Stomach smooth muscle (tissue), 2 donors: ENCODE results near the gene DNAH6.
"Not testable (repeated sequence)": the region's sequence is repeated elsewhere in the genome, so short reads cannot be mapped to it uniquely, and the experiment has no call there.

Experiments used
- H3K27ac ChIP-seq: one replicate; pipeline ENCODE4 v1.7.0; 2013; ENCODE audit warnings: mild to moderate bottlenecking, low read length, inconsistent platforms
- H3K27me3 ChIP-seq, 2 donors: one replicate each; pipeline ENCODE4 v1.7.0; 2013; ENCODE audit warnings: low read length in 2 of 2; ENCODE audit not compliant: insufficient read depth in 2 of 2, control insufficient read depth in 1 of 2
- H3K36me3 ChIP-seq, 2 donors: one replicate each; pipeline ENCODE4 v1.7.0; 2013; ENCODE audit warnings: low read length in 2 of 2; ENCODE audit not compliant: control insufficient read depth in 2 of 2, insufficient read depth in 2 of 2
- H3K4me1 ChIP-seq: one replicate; pipeline ENCODE4 v1.7.0; 2013; ENCODE audit warnings: low read length; ENCODE audit not compliant: control insufficient read depth, insufficient read depth
- H3K4me3 ChIP-seq, 2 donors: one replicate each; pipeline ENCODE4 v1.7.0; 2013; ENCODE audit warnings: low read length in 2 of 2
- H3K9ac ChIP-seq, 2 donors: one replicate each; pipeline ENCODE4 v1.7.0; 2013; ENCODE audit warnings: low read length in 2 of 2, mild to moderate bottlenecking in 1 of 2
- H3K9me3 ChIP-seq, 2 donors: one replicate each; pipeline ENCODE4 v1.7.0; 2013; ENCODE audit warnings: low read length in 2 of 2; ENCODE audit not compliant: control insufficient read depth in 2 of 2
- donor health status: healthy.
- donor health status: Pancreatic carcinoma.

The DNAH6 gene

DNA sequence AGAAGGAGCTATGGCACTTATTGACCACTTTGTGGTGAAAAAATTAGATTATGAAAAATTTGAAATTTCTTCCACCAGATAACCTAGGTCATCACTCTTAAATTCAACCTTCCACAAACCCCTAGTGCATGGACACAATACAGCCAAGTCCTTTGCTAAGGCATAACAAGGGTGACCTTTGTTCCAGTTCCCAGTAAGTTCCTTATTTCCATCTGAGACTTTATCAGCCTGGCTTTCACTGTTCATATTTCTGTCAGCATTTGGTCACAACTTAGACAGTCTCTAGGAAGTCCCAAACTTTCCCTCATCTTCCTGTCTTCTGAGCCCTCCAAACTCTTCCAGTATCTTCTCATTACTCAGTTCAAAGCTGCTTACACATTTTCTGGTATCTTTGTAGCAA lies 232.0 kb downstream of the DNAH6 start:
- no peaks in the 10 kb centered on the region for H3K36me3 ChIP-seq
- H3K4me3 ChIP-seq = no peak overlapping the region
- no peaks in the 10 kb centered on the region for H3K27me3 ChIP-seq
- no peak overlapping the region for H3K9ac ChIP-seq
- no peaks in the 10 kb centered on the region for H3K4me1 ChIP-seq
- no peak overlapping the region for H3K27ac ChIP-seq
- no peaks in the 10 kb centered on the region for H3K9me3 ChIP-seq

DNA sequence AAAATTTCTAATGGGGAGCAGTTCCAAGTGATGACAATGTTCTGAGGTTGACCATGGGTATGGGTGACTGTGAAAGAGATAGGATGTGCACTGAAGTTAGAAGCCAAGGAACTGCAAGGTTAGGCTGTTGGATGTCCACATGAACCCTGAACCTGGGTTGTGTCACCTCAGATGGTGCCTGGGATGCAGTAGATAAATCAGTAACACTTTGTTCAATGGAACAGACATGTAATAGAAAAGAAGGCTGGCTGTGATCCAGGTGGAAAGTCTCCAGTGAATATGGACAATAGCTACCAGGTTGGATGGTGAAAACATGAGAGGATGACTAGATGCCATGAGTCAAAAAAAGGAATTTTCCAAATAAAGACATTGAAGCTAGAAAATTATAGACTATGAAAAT lies 233.1 kb downstream of the DNAH6 start:
- no peak overlapping the region for H3K27ac ChIP-seq
- H3K4me3 ChIP-seq = no peak overlapping the region

DNA sequence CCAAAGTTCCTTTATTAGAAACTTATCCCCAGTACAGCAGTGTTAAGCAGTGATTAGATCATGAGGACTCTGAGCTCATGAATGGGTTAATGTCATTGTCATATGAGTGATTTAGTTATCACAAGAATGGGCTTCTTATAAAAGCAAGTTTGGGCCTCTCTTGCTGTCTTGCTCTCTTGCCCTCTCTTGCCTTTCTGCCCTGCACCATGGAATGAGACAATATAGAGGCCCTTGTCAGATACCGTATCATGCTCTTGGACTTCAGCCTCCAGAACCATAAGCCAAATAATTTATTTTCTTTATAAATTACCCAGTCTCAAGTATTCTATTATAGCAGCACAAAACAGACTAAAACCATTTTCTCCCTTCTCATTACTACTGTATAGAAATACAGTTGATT lies 238.8 kb downstream of the DNAH6 start:
- no peaks in the 10 kb centered on the region for H3K36me3 ChIP-seq
- H3K4me3 ChIP-seq = no peak overlapping the region
- H3K4me1 ChIP-seq = no peaks in the 10 kb centered on the region
- H3K9ac ChIP-seq = no peak overlapping the region
- H3K9me3 ChIP-seq = no peaks in the 10 kb centered on the region
- no peaks in the 10 kb centered on the region for H3K27me3 ChIP-seq
- no peak overlapping the region for H3K27ac ChIP-seq

More for the DNA sequence above, 233.1 kb downstream of the DNAH6 start:
- no peaks in the 10 kb centered on the region for H3K36me3 ChIP-seq
- no peaks in the 10 kb centered on the region for H3K9me3 ChIP-seq
- no peaks in the 10 kb centered on the region for H3K27me3 ChIP-seq
- H3K4me1 ChIP-seq = no peaks in the 10 kb centered on the region
- H3K9ac ChIP-seq = no peak overlapping the region

DNA sequence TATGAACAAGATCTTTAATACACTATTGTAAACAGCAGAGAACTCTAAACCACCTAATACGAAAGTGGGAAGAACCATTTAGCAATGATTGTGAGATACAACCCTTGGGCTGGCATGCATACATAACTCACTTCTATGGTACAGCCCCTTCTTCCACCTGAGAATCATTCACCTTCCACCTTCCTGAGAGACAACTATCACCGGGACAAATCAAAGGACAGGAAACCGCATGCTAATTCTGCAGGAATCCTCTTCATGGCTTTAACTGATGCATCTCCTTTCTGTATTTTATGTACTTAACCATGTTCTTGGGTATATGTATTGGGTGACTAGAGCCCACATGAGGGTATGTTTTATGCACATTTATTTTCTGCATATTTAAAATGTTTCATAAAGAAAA lies 241.3 kb downstream of the DNAH6 start:
- Histone ChIP-seq H3K4me1 (no peaks in the 10 kb centered on the region), H3K9me3 (peaks cover 0 to 2% of the 10 kb centered on the region in 2 donors), H3K36me3 (no peaks in the 10 kb centered on the region), H3K27ac (no peak overlapping the region), H3K27me3 (no peaks in the 10 kb centered on the region), H3K9ac (no peak overlapping the region), H3K4me3 (no peak overlapping the region)

DNA sequence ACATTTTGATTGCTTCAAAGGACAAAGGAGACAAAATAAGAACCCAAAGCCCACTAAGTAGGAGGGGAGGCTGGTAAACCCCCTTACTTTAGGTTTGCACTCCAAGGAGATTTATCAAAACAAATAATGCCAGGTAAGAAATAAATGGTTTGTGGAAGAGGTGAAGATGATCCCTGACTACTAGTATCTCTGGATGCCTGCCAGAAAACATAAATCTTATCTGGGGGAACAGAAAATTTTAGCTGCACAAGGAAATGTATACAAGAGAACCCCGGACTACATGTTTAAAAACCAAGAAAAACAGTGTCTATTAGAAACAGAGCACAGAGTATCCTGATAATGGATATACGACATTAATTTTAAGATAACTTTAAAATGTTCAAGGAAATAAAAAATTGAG lies 250.5 kb downstream of the DNAH6 start:
- Histone ChIP-seq H3K9ac (no peak overlapping the region), H3K4me1 (no peaks in the 10 kb centered on the region), H3K27me3 (no peaks in the 10 kb centered on the region), H3K36me3 (no peaks in the 10 kb centered on the region), H3K4me3 (no peak overlapping the region), H3K27ac (no peak overlapping the region), H3K9me3 (peaks cover 4 to 5% of the 10 kb centered on the region in 2 donors)

DNA sequence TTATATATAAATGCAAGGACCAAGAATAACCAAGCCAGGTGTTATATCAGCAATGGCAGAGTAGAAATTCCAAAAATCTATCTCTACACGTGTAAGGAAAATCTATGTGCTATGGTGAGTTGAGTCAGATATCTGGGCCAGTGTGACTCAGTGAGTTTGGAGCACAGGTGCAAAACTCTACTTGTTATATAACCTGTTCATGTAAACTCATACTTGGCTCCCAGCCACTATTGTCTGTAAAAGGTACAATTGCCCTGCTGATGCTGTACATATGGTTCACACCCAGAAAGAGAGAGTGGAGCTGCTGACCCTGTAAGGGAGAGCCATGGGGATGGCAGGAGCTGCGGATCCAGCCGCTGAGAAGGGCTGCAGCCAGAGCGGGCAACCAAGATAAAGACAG lies 252.5 kb downstream of the DNAH6 start:
- no peaks in the 10 kb centered on the region for H3K36me3 ChIP-seq
- no peaks in the 10 kb centered on the region for H3K4me1 ChIP-seq
- peaks cover 4 to 5% of the 10 kb centered on the region in 2 donors for H3K9me3 ChIP-seq
- no peak overlapping the region for H3K9ac ChIP-seq
- no peak overlapping the region for H3K4me3 ChIP-seq
- no peaks in the 10 kb centered on the region for H3K27me3 ChIP-seq
- no peak overlapping the region for H3K27ac ChIP-seq

DNA sequence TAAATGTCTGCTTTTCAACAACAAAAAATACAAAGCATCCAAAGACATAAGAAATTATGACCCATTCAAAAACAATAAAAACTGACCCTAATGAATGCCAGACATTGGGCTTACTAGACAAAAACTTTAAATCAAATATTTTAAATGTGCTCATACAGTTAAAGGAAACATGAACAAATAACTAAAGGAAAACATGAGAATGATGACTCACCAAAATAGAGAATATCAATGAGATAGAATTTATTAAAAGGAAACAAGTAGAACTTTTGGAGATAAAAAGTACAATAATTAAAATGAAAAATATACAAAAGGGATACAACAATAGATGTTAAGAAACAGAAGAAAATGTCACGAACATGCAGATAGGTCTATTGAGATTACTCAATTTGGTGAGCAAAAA lies 254.0 kb downstream of the DNAH6 start:
- Histone ChIP-seq H3K27me3 (no peaks in the 10 kb centered on the region), H3K36me3 (no peaks in the 10 kb centered on the region), H3K27ac (no peak overlapping the region), H3K4me1 (no peaks in the 10 kb centered on the region), H3K4me3 (no peak overlapping the region), H3K9me3 (peaks cover 4 to 8% of the 10 kb centered on the region in 2 donors), H3K9ac (no peak overlapping the region)

DNA sequence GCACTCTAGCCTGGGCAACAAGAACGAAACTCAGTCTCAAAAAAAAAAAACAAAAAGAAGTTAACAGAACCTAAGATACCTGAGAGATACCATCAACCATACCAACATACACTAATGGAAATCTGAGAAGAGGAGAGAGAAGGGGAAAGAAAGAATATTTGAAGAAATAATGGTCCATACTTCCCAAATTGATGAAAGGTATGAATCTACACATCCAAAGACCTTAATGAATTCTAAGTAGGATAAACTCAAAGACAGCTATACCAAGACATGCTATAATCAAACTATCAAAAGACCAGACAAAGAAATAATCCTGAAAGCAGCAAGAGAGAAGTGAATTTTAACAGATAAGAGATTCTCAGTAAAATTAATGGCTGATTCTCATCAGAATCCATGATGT lies 255.0 kb downstream of the DNAH6 start:
- H3K27me3 ChIP-seq = no peaks in the 10 kb centered on the region
- H3K36me3 ChIP-seq = no peaks in the 10 kb centered on the region
- no peak overlapping the region for H3K4me3 ChIP-seq
- peaks cover 4 to 8% of the 10 kb centered on the region in 2 donors for H3K9me3 ChIP-seq
- H3K27ac ChIP-seq = no peak overlapping the region
- no peak overlapping the region for H3K9ac ChIP-seq
- H3K4me1 ChIP-seq = no peaks in the 10 kb centered on the region

DNA sequence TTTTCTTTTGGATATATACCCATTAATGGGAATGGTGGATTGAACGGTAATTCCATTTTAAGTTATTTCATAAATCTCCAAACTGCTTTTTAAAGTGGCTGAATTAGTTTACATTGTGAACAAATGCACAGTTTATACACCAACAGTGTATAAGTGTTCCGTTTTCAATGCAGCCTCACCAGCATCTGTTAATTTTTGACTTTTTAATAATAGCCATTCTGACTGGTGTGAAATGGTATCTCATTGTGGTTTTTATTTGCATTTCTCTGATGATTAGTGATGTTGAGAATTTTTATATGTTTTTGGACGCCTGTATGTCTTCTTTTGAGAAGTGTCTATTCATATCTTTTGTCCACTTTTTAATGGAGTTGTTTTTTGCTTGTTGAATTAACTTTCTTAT lies 257.3 kb downstream of the DNAH6 start:
- H3K9ac ChIP-seq, H3K9me3 ChIP-seq, H3K4me1 ChIP-seq, H3K4me3 ChIP-seq, H3K27me3 ChIP-seq, H3K27ac ChIP-seq, H3K36me3 ChIP-seq: not testable (repeated sequence)

DNA sequence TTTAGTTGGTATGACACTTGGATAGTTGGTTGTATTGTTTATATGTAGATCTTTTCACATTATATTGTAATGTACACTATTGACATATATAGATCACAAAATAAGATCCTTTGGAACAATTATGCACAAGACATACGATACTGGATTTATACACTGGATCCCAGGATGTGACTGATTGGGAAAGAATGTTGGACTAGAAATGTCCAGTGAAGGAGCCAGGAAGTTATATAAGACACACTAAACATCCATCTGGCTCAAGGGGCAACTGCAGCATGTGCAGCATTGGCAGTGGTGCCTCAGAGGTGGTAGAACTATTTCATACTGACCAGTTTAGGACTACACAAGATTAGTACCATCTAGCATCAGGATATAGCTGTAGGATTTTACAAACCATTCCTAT lies 259.7 kb downstream of the DNAH6 start:
- Histone ChIP-seq H3K27me3 (no peaks in the 10 kb centered on the region), H3K4me3 (no peak overlapping the region), H3K36me3 (no peaks in the 10 kb centered on the region), H3K4me1 (no peaks in the 10 kb centered on the region), H3K9ac (no peak overlapping the region), H3K27ac (no peak overlapping the region), H3K9me3 (peaks cover 3 to 8% of the 10 kb centered on the region in 2 donors)

DNA sequence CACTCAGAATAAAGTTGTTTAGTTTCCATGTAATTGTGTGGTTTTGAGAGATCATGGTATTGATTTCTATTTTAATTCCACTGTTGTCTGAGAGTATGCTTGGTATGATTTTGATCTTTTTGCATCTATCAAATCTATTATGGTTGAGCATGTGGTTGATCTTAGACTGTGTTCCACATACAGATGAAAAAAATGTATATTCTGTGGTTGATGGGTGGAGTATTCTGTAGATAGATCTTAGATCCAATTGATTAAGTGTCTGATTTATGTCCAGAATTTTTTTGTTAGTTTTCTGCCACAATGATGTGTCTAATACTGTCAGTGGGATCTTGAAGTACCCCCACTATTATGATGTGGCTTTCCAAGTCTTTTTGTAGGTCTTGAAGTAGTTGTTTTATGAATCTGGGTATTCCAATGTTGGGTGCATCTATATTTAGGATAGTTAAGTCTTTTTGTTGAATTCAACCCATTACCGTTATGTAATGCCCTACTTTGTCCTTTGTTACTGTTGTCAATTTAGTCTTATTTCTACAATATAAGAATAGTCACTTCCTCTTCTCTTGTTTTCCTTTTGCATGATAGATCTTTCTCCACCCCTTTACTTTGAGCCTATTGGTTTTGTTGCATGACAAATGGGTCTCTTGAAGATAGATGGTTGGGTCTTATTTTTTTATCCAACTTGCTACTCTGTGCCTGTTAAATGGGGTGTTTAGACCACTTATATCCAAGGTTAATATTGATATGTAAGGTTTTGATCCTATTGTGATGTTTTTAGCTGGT lies 262.8 kb downstream of the DNAH6 start:
- H3K36me3 ChIP-seq = no peaks in the 10 kb centered on the region
- no peak overlapping the region for H3K27ac ChIP-seq
- no peak overlapping the region for H3K9ac ChIP-seq
- no peaks in the 10 kb centered on the region for H3K4me1 ChIP-seq
- H3K9me3 ChIP-seq = peaks cover 0 to 3% of the 10 kb centered on the region in 2 donors
- no peak overlapping the region for H3K4me3 ChIP-seq
- no peaks in the 10 kb centered on the region for H3K27me3 ChIP-seq
